Endodermal cell (in vitro differentiated cells): Measurements from ENCODE around the gene CLEC4F. TPM values are rescaled to one million over a fixed set of nuclear protein-coding genes. Genes with fewer than 3 reads are reported as not detected.
A peak's percentile ranks its signal among the peaks of the same experiment; 100 is the strongest.

Experiments
- DNase-seq: peaks from one replicate; pipeline ENCODE4 v3.0.0-alpha.2; 2017
- H3K27ac ChIP-seq: 2 replicates; pipeline ENCODE4 v1.5.1; 2013; ENCODE audit warnings: mild to moderate bottlenecking, low read depth, low read length, moderate library complexity
- H3K27me3 ChIP-seq: 2 replicates; pipeline ENCODE4 v1.6.1; 2013; ENCODE audit warnings: mild to moderate bottlenecking, low read length, moderate library complexity; ENCODE audit not compliant: insufficient read depth, control insufficient read depth, poor library complexity, severe bottlenecking
- H3K36me3 ChIP-seq: 2 replicates; pipeline ENCODE4 v1.7.0; 2013; ENCODE audit warnings: mild to moderate bottlenecking, low read length, moderate library complexity; ENCODE audit not compliant: control insufficient read depth, insufficient read depth
- H3K4me1 ChIP-seq: one replicate; pipeline ENCODE4 v1.7.0; 2013; ENCODE audit warnings: low read length; ENCODE audit not compliant: control insufficient read depth, insufficient read depth
- H3K4me3 ChIP-seq: 2 replicates; pipeline ENCODE4 v1.5.1; 2013; ENCODE audit warnings: mild to moderate bottlenecking, low read length, moderate library complexity
- H3K9ac ChIP-seq: 2 replicates; pipeline ENCODE4 v1.6.1; 2013; ENCODE audit warnings: mild to moderate bottlenecking, low read length, moderate library complexity; ENCODE audit not compliant: poor library complexity, severe bottlenecking; ENCODE audit errors: extremely low read depth
- H3K9me3 ChIP-seq: 2 replicates; pipeline ENCODE4 v1.6.1; 2013; ENCODE audit warnings: mild to moderate bottlenecking, low read length, moderate library complexity; ENCODE audit not compliant: control insufficient read depth
- H3K27ac Mint-ChIP-seq: 2 replicates; pipeline ENCODE4 v1.8.0; 2020; ENCODE audit warnings: mixed read lengths
- H3K27me3 Mint-ChIP-seq: 2 replicates; pipeline ENCODE4 v1.8.0; 2021; ENCODE audit warnings: mild to moderate bottlenecking, mixed read lengths; ENCODE audit not compliant: insufficient read depth
- H3K36me3 Mint-ChIP-seq: 2 replicates; pipeline ENCODE4 v1.8.0; 2020; ENCODE audit warnings: low read depth, mixed read lengths
- H3K4me1 Mint-ChIP-seq: 2 replicates; pipeline ENCODE4 v1.8.0; 2020; ENCODE audit warnings: mixed read lengths
- H3K4me3 Mint-ChIP-seq: 2 replicates; pipeline ENCODE4 v1.8.0; 2020; ENCODE audit warnings: mild to moderate bottlenecking, moderate library complexity, mixed read lengths
- H3K9me3 Mint-ChIP-seq: 2 replicates; pipeline ENCODE4 v1.8.0; 2020; ENCODE audit warnings: mild to moderate bottlenecking, mixed read lengths
- CTCF ChIP-seq: fragments of 200-600 bp; sonication (generic); conservative IDR thresholded peaks from 2 replicates; pipeline ENCODE4 v1.5.0; 2021; ENCODE audit warnings: antibody characterized with exemption, mild to moderate bottlenecking
- WGBS, 2 experiments: methylation state at CpG; one replicate each; pipeline versions ENCODE4 v1.1.5 to v1.1.7; 2013; ENCODE audit warnings: missing lambda C conversion rate in 2 of 2, mixed read lengths in 1 of 2; ENCODE audit not compliant: insufficient coverage in 1 of 2, insufficient read length in 1 of 2; 5-methylcytosine and 5-hydroxymethylcytosine counted together
- total RNA-seq, 2 donors: library from RNA; stranded (reverse); fragmentation: NEBNext Ultra II Directional in 1 of 2; extraction: Animal tissue kit (Norgen Biotek cat#: 25700) in 1 of 2; gene quantifications; 2 replicates in 1 of 2; 3 replicates in 1 of 2; pipeline ENCODE4 v1.2.1, GENCODE V29; 2021

The CLEC4F gene
- total RNA-seq, 2 donors from 2014 or later, result not detected

- H3K27ac Mint-ChIP-seq, result no peak overlapping the region
- 97% methylated on average over 1 of the region's 1 CpG; no CpG with 5 or more reads in 1 of the 2 experiments for WGBS, 2 experiments
- Histone ChIP-seq H3K9me3 (no peaks in the 10 kb centered on the region), H3K27me3 (peaks cover 35% of the 10 kb centered on the region), H3K27ac (no peak overlapping the region), H3K36me3 (no peaks in the 10 kb centered on the region), H3K4me1 (peaks cover 3% of the 10 kb centered on the region), H3K9ac (no peak overlapping the region), H3K4me3 (no peak overlapping the region)
- H3K4me3 Mint-ChIP-seq, result no peak overlapping the region
- peak; percentile 11 for DNase-seq
- no peaks in the 10 kb centered on the region for H3K9me3 Mint-ChIP-seq
- no peak for TF ChIP-seq CTCF
- peaks cover 46% of the 10 kb centered on the region for H3K27me3 Mint-ChIP-seq
- no peaks in the 10 kb centered on the region for H3K36me3 Mint-ChIP-seq
- peaks cover 2% of the 10 kb centered on the region for H3K4me1 Mint-ChIP-seq
These were observed 35.3 kb upstream of the CLEC4F start for GRCh38 chr2:70855667-70856066.

- Histone ChIP-seq H3K9me3 (no peaks in the 10 kb centered on the region), H3K27ac (no peak overlapping the region), H3K4me1 (peaks cover 3% of the 10 kb centered on the region), H3K9ac (no peak overlapping the region), H3K27me3 (peaks cover 22% of the 10 kb centered on the region), H3K4me3 (no peak overlapping the region), H3K36me3 (no peaks in the 10 kb centered on the region)
- DNase-seq, result peak; percentile 24
- TF ChIP-seq CTCF, result no peak
- H3K36me3 Mint-ChIP-seq, result no peaks in the 10 kb centered on the region
- no peaks in the 10 kb centered on the region for H3K9me3 Mint-ChIP-seq
- WGBS, 2 experiments, result 91 to 100% methylated on average over 3 to 4 of the region's 4 CpGs
- peaks cover 33% of the 10 kb centered on the region for H3K27me3 Mint-ChIP-seq
- no peak overlapping the region for H3K27ac Mint-ChIP-seq
- no peak overlapping the region for H3K4me3 Mint-ChIP-seq
- peaks cover 2% of the 10 kb centered on the region for H3K4me1 Mint-ChIP-seq
These were observed 34.0 kb upstream of the CLEC4F start for GRCh38 chr2:70854411-70854810.

GRCh38 chr2:70852824-70853223, 32.4 kb upstream of the CLEC4F start:
- no peaks in the 10 kb centered on the region for H3K9me3 Mint-ChIP-seq
- no peak for TF ChIP-seq CTCF
- peaks cover 2% of the 10 kb centered on the region for H3K4me1 Mint-ChIP-seq
- WGBS, 2 experiments, result no CpG with 5 or more reads among the region's 1 CpG
- Histone ChIP-seq H3K27ac (no peak overlapping the region), H3K4me3 (no peak overlapping the region), H3K4me1 (peaks cover 3% of the 10 kb centered on the region), H3K9me3 (no peaks in the 10 kb centered on the region), H3K27me3 (peaks cover 6% of the 10 kb centered on the region), H3K36me3 (no peaks in the 10 kb centered on the region), H3K9ac (no peak overlapping the region)
- H3K4me3 Mint-ChIP-seq, result no peak overlapping the region
- H3K36me3 Mint-ChIP-seq, result no peaks in the 10 kb centered on the region
- DNase-seq, result peak; percentile 8
- H3K27ac Mint-ChIP-seq, result no peak overlapping the region
- H3K27me3 Mint-ChIP-seq, result peaks cover 32% of the 10 kb centered on the region
